CD4-positive, alpha-beta T cell treated with Interferon gamma for 1 hour (primary cell): ENCODE results near the gene TNK2.
"Not testable (repeated sequence)": the region's sequence is repeated elsewhere in the genome, so short reads cannot be mapped to it uniquely, and the experiment has no call there.

Experiments
- DNase-seq: peaks from one replicate; pipeline ENCODE4 v3.0.0-alpha.2; 2020

The TNK2 gene

DNA sequence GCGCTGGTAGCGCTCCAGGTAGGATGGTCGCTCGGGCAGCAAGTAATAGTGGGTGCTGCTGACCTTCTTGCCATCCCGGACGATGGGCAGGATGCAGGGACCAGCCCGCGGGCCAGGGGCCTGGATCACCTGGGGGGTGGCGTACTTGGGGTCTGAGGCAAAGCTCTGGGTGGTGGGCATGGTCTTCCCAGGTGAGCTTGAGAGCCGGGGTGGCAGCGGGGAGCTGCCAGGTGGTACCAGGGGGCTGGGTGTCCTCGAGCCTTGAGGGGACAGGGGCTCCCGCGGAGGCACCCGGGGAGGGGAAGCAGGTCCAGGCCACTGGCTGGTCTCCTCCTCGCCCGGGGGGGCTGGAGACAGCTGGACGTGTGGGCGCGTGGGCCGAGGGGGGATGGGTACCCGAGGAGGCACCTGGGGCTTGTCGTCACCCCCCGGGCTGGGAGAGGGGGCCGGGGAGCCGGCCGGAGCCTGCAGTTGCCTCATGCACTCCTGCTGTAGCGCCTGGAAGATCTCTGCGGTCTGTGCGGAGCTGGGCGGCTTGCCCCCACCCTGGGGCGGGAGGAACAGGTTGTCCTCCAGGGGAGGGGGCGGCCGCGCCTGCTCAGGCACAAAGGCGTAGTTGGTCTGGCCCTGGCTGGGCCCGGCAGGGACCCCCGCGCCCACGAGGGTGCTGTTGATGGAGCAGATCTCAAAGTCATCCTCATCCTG, 40.6 kb downstream of the TNK2 start:
- DNase-seq = no peak

DNA sequence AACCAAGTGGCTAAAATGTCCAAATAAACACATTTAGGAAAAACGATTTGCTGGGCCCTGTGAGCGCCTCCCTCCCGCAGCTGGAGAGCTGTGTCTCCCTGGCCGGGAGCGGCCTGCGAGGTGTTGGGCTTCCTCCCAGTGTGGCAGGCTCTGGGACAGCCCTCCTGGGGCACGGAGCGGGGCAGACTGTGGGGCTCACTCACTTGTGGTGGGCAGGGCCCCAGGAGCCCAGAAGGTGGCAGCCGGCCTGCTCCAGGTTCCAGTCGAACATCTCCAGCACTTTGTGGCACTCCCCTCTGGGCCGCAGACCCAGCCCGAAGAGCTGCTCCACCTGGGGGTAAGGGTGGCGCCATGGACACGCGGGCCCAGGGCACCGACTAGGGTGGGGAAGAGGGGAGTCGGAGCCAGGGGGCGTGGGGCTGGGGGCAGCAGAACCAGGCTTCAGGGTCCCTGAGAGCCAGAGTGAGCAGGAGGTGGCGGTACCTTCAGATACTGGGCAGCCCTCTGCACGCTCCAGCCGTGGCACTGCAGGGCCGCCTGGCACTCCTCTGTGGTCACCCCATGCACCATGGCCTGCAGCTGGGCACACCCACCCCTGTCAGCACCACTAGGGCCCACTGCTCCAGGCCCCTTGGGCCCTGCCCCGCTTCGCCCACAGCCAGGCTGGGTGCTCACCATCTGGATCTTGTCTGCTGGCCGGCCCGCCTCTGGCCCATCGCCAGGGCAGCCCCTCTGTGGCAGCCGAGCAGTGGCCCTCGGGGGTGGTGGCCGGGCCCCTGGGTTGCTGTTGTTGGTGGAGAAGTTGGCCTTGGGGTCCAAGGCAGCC, 41.5 kb downstream of the TNK2 start:
- DNase-seq = no peak

DNA sequence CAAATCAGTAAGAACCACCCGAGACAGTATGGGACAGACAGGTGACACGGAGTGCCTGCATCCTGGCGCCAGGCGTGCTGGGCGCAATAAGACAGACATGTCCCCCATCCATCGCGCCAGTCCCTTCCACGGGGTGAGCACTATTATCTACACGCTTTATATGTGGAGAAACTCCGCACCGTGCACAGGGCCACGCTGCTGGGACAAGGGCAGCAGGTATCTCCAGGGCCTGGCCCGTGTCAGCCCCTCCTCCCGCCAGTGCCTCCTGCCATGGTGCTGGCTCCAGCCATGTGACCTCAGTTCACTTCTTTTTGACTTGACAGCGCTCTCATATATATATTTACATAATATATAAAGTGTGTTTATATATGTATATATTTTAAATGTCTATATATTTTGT, 42.6 kb downstream of the TNK2 start:
- DNase-seq = no peak

DNA sequence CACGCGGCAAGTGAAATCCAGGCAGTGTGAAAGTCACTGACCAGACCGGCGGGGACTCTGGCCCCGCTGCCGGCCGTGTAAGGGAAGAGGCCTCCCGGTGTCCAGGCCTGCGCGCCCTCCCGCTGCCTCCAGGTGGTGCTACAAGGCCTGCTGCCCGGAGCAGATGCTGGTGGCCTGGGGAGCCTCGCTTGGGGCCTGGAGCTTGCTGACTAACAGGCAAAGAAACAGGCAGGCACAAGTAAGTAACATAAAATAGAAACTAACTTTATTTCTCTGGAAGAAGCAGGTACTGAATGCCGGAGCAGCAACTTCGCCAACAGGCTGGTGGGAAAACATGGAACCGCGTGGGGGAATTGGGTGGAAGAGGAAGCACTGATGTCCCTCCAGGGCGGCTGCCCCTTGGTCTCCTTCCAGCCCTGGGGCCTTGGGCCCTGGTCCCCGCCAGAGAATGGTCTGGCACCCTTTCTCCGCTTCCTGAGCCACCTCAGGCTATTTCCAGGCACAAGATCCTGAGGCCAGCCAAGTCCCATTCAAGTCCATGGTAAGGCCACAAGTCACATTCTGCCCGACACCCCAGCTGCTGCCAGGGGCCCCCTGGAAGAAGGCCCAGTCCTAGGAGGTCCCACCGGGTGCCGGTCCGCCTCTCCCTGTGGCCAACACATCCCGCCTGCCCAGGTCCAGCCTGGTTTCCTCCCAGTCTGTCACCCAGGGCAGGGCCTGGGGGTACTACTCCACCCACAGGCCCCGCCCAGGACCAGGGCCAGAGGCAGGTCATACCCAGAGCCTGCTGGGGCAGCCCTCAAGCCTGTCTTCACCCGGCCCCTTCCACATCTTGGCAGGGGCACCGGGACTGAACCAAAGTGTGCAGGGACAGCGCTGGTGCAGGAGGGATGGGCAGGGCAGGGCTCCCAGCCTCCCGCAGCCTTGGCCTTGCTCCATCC, 45.0 kb downstream of the TNK2 start:
- peak; percentile 68 for DNase-seq

DNA sequence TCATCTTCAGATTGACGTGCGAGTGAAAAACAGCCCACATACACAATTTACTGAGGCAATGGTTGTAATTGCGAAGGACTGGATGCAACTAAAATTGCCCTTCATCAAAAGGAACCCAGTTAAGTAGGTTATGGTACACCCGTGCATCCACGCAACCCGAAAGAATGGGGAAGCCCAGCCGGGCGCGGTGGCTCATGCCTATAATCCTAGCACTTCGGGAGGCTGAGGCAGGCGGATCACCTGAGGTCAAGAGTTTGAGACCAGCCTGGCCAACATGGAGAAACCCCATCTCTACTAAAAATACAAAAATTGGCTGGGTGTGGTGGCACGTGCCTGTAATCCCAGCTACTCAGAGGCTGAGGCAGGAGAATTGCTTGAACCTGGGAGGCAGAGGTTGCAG, 46.0 kb downstream of the TNK2 start:
- not testable (repeated sequence) for DNase-seq

DNA sequence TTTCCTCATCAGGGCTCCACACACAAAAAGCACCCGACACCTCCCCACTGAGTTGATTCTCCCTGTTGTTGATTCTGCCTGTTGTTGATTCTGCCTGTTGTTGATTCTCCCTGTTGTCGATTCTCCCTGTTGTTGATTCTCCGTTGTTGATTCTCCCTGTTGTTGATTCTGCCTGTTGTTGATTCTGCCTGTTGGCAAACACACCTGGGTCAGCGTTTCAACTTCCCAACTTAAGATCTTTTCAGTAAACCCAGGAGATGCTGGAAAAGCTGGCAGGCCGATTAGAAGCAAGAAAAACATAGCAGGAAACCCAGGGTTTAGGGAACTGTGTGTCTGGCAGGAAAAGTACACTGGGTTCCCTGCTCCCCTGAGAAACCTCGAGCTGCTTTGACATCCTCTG, 47.9 kb downstream of the TNK2 start:
- no peak for DNase-seq

DNA sequence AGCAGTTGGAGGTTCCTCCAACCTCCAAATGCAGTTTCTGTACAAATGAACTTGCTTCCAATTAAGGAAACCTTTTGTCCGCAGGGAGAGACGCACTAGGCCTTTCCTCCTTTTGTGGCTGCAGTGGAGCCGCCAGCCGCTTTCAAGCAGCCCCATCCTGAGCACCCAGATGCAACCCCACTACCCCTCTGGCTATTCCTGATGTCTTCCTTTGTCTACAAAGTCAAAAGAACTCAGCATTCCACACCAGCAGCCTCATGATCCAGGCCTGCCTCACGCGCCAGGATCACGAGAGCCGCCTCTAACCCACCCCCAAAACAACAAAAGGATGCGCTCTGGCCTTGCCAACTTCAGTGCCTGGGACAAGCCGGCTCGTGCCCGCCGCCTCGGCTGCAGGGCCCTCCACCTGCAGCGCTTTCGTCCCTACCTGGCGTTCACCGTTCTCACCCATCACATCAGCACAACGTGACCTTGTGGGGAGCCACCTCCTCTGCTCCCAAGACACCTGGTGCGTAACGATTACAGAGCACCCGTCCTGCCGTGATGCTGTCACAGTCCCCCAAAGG, 48.4 kb downstream of the TNK2 start:
- DNase-seq = no peak

DNA sequence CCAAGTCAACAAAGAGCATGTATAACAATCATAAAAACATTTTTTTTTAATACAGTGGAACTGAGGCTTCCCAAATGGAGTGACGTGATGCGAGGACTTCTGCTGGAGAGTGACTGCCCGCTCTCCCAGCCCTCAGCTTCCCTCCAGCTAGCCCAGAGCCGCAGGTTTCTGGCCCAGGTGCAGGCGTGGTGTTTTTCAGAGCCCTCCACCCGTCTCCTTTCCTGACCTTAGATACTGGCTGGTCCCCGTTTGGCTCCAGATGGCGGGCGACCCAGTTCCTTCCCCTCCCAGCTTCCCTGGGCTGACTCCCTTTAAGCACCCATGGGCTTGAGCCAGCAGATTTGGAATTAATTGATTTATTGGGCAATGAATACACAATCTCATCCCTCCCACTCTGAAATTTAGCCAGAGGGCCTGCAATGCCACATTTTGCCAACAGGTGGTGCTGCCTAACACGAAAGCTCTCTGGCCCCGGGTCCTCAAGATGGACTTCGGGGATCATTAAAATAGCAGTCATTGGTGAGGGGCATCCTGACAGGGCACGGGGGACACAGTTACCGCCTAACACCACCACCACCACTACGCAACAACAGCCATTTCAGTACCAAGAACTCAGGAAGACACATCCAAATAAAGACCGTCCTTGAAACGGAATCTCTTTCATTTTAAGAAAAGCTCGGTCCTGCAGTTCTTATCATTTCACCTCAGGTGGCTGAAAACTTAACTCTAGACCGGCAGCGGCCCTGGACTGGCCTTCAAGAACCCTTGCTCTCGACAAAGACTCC, 49.1 kb downstream of the TNK2 start:
- DNase-seq = peak; percentile 60

DNA sequence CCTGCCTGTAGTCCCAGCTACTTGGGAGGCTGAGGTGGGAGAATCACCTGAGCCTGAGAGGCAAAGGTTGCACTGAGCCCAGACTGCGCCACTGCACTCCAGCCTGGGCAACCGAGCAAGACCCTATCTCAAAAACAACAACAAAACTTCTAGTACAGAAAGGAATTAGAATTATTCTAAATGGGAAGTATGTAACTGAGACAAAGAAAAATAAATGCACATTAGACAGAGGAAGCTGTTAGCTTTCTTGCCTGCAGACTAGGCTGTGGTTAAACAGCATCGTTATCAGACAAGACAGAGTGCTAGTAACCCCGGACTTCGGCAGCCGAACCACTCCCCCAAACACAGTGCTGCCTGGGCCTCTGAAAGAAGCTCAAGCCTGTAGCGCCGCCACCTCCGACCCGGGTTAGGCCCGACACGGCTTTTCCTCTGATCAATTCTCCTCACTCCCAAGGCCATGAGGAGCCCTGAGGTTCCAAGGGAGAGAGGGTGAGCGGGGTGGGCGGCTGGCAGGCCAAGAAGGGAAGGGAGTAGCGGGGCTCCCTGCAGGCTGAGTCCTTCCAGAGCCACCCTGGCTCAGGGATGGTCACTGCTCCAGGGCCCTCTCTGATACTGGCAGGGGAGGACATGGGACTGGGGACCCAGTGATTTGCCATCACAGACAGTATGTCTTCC, 51.8 kb downstream of the TNK2 start:
- DNase-seq = no peak

DNA sequence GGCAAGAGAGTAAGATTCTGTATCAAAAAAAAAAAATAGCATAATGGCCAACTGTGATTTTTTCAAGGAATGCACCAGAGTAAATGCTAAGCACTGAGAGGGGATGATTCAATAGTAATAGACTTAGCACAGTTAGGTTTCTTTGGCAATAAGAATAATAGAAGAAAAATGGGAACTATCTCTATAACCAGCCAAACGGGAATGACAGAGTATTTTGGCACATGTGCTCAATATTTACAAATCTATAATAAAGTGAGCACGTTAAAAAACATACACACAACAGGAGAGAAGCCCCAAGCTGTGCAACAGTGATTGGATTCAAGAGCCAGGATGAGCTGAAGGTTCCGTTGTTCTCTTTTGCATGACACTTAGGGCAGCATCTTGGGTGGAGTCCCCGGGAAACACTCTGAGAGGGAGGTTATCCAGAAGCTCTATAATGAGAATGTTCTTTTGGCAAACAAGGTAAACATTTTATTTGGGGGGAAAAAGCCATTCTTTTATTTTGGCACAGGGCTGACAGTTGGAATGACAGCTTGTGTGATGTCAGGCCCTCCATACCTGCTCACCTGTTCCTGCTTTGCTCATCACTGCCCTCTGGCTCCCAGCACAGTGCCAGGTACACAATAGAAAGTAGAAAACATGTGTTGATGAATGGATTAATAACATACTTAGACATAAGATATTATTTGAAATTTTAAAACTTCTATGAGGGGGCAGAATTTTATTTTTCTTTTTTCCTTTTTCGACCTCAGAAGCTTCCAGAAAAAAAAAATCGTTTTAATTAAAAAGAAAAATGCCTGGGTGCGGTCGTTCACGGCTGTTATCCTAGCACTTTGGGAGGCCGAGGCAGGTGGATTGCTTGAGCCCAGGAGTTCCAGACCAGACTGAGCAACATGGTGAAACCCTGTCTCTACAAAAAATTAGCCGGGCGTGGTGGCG, 52.6 kb downstream of the TNK2 start:
- DNase-seq = no peak

DNA sequence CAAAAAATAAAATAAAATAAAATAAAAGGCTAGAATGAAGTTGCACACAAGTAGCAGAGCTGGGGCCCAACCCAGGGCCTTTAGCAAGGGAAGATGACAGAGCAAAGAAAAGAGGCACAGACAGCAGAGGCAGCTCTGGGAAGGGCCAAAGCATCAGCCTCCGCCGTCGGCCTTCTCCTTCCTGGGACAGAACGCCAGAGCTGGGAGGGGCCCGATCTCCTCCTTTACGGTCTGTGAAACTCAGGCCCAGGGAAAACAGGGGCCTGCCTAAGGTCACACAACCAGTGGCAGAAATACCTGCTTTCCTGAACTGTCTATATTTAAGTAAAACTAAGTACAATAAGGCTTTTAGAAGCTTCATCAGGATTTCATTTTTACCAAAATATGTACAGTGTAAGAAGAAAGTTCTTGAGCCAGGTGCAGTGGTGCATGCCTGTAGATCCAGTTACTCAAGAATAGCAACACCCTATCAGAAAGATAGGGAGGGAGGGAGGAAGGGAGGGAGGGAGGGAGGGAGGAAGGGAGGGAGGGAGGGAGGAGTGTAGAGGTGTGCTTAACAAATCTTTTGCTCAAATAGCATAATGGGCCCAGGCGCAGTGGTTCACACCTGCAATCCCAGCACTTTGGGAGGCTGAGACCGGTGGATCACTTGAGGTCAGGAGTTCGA, 53.6 kb downstream of the TNK2 start:
- no peak for DNase-seq

DNA sequence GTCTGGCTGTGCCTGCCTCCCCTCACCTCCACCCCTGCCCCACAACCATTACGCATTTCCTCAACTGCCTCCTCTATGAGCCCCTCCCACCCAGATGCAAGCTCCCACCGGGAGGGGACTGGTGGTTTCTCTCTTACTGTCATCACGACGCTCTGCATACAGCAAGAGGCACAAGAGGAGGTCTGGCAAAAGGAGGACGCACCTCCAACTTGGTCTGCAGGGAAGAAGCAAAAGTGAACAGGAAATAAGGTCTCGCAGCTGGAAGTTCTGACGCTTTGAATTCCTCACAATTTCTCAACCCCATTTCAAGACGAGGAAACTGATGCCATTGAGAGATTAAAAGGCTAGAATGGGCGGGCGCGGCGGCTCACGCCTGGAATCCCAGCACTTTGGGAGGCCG, 54.4 kb downstream of the TNK2 start:
- DNase-seq = no peak

DNA sequence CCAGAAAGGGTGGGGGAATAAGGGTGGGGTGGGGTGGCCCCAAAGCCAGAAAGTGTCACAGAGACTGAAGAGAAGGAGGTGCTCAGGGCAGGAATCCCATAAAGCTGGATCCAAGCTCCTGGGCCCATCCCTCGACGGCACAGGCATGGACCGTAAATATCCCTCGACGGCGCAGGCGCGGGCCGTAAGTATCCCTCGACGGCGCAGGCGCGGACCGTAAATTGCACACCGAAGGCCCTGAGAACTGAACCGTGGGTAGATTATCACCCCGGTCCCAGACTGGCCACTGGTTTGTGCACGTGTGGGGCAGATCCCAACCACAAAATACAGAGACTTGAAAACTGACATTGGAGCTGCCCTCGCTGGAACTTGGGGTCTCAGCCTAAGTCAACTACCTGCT, 55.3 kb downstream of the TNK2 start:
- DNase-seq = no peak

DNA sequence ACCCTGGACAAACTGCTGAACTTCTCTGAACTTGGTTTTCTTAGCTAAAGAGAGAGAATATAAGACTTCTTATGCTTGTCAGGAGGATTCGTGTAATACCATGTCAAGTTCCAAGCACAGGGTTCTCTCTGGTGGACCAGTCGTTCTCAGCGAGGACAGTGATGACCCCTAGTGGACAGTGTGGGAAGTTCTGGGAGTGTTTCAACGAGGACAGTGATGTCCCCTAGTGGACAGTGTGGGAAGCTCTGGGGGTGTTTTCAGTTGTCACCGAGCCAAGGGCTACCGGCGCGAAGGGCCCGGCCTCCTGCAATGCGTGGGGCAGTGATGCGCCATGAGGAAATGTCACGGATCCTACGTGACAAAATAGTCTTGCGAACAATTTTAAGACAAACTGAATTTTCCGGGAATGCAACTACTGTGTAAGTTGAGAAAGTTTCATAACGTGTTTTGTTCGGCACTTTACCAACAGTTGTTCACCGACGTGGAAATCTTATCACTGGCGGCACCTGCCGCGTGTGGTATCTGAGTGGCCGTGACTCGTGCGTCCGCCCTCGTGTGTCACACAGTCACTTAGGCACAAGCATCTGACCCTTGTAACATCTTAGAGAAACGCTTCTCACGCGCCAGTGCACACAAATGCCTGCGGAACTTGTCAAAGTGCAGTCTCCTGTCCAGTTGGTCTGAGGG, 57.4 kb downstream of the TNK2 start:
- DNase-seq = peak; percentile 85

DNA sequence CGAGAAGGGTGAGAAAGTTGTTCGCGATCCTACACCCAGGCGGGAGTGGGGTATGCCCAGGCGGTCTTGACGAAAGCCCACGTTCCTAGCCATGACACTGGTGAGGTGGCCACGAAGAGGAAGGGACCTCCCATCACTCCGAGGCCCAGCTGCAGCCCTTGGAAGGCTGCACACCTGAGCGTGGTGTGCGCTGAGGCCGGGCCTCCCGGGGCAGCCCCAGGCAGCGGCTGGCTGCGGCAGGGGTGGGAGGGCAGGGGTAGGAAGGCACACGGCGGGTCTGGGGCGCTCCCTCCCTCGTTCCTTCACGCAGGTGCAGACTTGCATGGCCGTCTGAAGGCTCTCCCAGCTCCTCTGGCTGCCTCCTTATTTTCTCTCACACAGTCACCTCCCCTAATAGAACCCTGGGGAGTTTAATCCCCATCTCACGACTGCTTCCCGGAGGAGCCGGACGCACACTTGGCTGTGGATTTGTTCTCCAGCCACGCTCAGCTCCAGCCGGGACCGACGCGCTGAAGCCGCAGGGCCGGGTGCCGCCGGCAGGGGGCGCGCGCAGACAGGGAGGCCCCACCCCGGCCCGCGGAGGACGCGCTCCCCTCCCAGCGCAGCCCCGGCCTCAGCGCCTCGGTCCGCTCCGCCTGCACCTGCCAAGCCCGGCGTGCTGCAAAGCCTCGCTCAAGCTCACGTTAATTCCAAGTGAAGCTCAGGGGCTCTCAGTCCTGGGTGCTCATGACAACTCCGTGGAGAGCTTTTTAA, 58.9 kb downstream of the TNK2 start:
- DNase-seq = no peak

DNA sequence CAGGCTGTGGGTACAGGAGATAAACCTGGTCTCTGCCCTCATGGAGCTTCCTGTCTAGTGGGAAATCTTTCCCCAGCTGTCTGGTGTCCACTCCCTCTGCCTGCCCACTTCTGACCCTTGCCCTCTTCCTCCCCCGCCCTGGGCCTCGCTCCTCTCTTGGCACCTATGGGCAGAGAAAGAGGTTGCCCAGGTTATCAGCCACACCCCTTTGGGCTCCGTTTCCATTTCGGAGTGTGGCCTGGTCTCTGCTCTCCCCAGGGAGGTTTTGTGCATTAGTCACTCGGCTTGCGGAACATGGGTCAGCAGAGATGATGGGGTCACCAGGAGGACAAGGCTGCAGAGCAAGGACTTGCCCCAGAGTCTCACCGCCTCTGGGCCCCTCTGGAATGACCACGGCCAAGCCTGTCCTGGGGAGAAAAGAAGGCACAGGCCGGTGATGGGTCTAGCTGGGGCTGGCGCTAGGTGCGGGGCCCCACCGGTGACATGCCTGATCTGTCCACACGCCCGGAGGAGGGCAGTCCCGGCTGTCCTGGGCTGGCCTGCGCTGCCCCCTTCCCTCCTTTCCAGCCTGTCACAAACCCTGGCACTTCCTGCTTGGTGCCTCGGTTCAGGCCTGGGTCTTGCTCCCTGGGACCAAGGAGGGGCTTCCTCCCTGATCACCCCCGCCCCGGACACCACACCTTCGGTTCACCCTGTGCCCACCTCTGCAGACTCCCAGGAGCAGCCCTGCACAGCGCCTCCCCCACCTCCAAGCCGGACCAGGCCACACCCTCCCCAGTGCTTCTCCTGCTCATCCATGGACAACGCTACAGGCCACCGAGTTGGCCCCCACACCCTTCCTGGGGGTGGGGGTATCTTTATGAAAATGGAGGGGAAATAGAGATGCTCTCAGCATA, 61.0 kb downstream of the TNK2 start:
- no peak for DNase-seq

DNA sequence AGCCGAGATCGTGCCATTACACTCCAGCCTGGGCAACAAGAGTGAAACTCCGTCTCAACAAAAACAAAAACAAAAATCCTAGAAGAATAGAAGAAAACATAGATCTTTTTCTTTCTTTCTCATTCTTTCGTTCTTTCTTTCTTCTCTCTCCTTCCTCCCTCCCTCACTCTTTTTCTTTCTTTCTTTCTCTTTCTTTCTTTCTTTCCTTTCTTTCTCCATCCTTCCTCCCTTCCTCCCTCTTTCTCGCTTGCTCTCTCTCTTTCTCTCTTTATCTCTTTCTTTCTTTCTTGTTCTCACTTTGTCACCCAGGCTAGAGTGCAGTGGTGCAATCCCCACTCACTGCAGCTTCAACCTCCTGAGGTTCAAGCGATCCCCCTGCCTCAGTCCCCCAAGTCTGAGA, 62.9 kb downstream of the TNK2 start:
- DNase-seq = no peak
